GM21515 (cell line): ENCODE results near the gene RPL35A.

Experiments
- ATAC-seq: cut with Tn5 transposase; IDR thresholded peaks from one replicate; pipeline ENCODE4 v1.9.1; 2021; ENCODE audit not compliant: unreplicated experiment

Gene RPL35A

GRCh38 chr3:197996855-197997254 lies 46.9 kb downstream of the RPL35A start:
- no peak for ATAC-seq

- ATAC-seq = no peak
These were observed 47.9 kb downstream of the RPL35A start for GRCh38 chr3:197997936-197998335.
